ENCODE results near the gene MAP3K2.
A peak's percentile ranks its signal among the peaks of the same experiment; 100 is the strongest.

MAP3K2 gene

DNA sequence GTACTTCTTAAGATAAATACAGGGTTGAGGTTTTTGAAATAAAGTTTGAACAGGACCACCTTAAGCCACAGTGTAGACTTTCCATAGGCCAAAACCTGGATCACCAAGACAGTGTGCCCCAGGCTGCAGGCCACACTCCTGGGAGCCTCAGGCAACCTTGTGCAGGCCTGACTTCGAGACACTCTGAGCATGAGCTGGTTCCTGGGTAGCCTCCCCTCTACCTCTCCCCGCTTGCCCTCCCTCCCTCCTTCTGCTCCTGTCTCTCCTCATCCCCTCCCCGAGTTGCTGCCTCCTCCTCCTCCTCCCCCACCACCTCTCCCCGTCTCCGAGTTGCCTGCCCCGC lies 19.9 kb upstream of the MAP3K2 start:
- peak overlapping the region; percentile 59 for H3K27ac ChIP-seq
- no peak for TF ChIP-seq ZFX (IDR thresholded peaks at IDR 0.05; ENCODE audit: borderline replicate concordance)
- TF ChIP-seq, protein P1, sequence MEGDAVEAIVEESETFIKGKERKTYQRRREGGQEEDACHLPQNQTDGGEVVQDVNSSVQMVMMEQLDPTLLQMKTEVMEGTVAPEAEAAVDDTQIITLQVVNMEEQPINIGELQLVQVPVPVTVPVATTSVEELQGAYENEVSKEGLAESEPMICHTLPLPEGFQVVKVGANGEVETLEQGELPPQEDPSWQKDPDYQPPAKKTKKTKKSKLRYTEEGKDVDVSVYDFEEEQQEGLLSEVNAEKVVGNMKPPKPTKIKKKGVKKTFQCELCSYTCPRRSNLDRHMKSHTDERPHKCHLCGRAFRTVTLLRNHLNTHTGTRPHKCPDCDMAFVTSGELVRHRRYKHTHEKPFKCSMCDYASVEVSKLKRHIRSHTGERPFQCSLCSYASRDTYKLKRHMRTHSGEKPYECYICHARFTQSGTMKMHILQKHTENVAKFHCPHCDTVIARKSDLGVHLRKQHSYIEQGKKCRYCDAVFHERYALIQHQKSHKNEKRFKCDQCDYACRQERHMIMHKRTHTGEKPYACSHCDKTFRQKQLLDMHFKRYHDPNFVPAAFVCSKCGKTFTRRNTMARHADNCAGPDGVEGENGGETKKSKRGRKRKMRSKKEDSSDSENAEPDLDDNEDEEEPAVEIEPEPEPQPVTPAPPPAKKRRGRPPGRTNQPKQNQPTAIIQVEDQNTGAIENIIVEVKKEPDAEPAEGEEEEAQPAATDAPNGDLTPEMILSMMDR (IDR thresholded peaks at IDR 0.05), result no peak

DNA sequence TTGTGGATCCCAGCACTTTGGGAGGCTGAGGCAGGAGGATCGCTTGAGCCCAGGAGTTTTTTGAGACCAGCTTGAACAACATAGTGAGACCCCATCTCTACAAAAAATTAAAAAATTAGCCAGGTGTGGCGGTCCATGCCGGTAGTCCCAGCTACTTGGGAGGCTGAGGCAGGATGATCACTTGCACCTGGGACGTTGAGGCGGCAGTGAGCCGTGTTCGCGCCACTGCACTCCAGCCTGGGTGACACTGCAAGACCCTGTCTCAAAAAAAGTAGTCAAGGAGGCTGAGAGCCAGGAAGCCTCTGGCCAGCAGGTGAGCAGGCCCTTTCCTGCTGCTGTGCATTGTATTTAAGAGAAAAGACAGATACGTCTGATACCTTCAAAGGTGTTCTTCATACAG lies 19.3 kb upstream of the MAP3K2 start:
- TF ChIP-seq, protein P1 (IDR thresholded peaks at IDR 0.05), result no peak
- no peak for TF ChIP-seq ZFX (IDR thresholded peaks at IDR 0.05; ENCODE audit: borderline replicate concordance)
- peak overlapping the region; percentile 59 for H3K27ac ChIP-seq

DNA sequence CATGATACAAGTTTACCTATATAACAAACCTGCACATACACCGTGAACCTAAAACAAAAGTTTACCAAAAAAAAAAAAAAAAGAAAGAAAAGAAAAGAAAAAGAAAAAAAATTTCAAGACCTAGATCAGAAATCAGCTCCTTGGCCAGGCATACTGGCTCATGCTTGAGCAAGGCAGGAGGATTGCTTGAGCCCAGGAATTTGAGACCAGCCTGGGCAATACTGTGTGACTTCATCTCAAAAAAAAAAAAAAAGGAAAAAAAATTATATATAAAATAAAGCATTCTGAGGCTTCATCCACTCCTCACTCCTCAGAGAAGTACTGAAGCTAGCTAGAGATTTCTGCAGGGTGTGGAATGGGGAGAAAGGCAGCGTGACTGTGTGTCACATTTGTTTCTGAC lies 18.7 kb upstream of the MAP3K2 start:
- H3K27ac ChIP-seq, result no peak overlapping the region

DNA sequence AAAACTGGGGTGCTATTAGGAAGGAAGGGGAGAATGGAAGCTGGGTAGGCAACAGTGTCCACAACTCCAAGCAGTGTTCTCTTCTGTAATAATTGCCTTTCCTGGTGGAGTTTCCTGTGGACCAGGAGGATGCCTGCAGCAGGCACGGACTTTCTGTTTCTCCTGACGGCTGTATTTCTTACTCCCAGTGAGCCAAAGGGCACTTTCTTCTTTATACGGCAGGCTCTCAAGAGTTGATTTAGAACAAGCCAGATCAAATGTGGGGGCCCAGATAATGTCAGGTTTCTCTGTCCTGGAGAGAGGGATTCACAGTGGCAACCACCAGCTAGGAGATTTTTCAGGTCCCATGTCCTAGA lies 17.5 kb upstream of the MAP3K2 start:
- no peak overlapping the region for H3K27ac ChIP-seq
- TF ChIP-seq, protein P1 (IDR thresholded peaks at IDR 0.05), result no peak
- no peak for TF ChIP-seq ZFX (IDR thresholded peaks at IDR 0.05; ENCODE audit: borderline replicate concordance)

More for the DNA sequence above, 18.7 kb upstream of the MAP3K2 start:
- TF ChIP-seq, protein P1 (IDR thresholded peaks at IDR 0.05), result no peak
- TF ChIP-seq ZFX (IDR thresholded peaks at IDR 0.05; ENCODE audit: borderline replicate concordance), result no peak

DNA sequence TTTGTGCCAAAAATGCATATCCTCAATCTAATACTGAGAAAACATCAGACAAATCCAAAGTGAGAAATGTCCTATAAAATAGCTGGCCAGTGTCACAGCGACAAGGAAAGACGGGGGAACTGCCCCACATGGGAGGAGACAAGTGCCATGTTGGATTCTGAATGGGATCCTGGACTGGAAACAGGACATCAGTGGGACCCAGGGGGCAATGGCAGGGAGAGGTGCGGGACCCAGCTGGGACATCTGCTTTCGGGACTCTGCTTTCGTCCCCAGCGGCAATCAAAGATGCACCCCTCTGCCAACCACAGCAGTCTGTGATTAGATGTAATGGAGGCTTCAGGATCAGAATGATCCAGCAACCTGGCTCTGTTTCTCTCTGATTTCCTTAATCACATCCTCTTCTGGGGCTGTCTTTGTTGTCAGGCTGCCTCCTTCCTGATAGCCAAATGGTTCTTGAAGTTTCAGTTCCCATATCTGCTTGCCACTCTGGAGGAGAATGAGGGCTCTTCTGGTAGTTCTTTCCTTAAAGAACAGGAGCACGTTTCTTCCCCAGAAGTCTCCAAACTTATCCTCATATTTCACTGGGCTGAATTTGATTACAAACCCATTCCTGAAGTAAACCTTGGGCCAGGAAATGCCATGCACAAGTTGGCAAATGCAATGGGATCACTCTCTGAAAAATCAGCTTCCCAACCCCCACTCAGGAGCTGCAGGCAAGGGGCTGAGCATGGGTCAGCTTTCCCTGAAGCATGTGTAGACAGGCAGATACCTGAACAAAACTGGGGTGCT lies 16.9 kb upstream of the MAP3K2 start:
- no peak overlapping the region for H3K27ac ChIP-seq
- no peak for TF ChIP-seq ZFX (IDR thresholded peaks at IDR 0.05; ENCODE audit: borderline replicate concordance)
- TF ChIP-seq, protein P1 (IDR thresholded peaks at IDR 0.05), result no peak

DNA sequence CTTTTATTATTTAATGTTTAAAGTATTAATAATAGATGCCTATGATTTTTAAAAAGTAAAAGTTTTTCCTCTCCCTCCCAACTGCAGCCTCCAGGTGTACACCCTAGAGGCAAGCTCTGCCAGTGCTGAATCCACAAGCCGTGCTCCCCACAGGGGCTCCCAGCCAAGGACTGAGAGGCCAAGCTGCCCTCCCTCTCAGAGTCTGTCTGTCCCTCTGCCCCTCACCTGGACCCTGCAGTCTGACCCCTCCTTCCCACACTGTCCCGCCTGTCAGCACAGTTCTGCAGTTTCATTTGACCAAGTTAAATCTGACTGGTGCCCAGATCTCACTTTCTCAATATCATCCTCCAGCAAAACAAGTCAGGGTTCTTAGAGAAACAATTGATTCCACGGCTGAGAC lies 15.7 kb upstream of the MAP3K2 start:
- TF ChIP-seq, protein P1 (IDR thresholded peaks at IDR 0.05), result no peak
- TF ChIP-seq ZFX (IDR thresholded peaks at IDR 0.05; ENCODE audit: borderline replicate concordance), result no peak

DNA sequence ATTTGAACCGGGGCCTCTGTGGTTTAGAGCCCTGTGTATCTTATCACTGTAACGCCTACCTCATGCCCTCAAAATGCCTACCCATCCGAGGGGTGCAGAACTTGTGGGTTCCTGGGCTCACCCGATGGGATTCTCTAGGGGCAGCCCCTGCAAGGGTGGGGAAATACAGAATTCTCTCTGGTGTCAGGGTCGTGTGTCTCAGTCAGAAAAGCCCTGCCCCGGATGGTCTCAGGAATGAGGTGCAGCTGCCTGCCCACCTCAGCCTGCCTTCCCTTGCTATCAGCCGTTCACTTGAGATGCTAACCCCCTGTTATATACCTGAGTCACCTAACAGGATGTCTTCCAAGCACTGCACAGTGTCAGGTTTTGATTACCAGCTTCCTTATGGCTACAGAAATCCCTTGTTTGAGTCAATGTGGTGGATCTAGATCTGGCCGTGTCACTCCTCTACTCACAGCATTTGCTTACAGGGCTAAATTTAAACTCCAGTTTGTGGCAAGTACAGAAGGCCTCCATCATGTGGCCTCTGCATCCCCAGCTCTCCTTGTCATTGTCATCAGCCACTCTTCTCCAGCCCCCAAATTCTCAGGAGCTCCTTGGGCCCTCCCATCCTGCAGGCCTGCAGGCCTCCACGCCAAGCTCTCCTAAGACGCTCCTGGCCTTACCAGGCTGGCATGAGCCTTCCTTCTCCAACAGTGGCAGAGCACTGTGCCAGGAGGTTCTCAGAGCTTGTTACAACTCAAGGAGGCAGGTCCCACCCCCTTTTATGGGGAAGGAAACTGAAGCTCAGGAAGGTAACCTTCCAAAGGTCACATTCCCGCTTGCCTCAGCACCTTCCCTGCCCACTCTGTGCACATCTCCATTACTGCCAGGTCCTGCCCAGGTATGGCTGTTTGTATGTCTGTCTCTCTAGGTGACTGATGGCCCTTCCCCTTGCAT lies 14.3 kb upstream of the MAP3K2 start:
- TF ChIP-seq, protein P1 (IDR thresholded peaks at IDR 0.05), result no peak
- no peak for TF ChIP-seq ZFX (IDR thresholded peaks at IDR 0.05; ENCODE audit: borderline replicate concordance)
- H3K27ac ChIP-seq, result no peak overlapping the region

More for the DNA sequence above, 15.7 kb upstream of the MAP3K2 start:
- H3K27ac ChIP-seq, result no peak overlapping the region

Data from 22Rv1 (cell line).